ENCODE measurements around the gene CD5L.

GRCh38 chr1:157829711-157830110, 11.9 kb downstream of the CD5L start:
- TF ChIP-seq CTCF (IDR thresholded peaks at IDR 0.05) (no peak), POLR2A (IDR thresholded peaks at IDR 0.05) (no peak), EP300 (IDR thresholded peaks at IDR 0.05) (no peak)
